Measurements from ENCODE around the gene KRTAP10-12.

Gene KRTAP10-12

GRCh38 chr21:44712203-44713028 lies 15.4 kb downstream of the KRTAP10-12 start:
- DNase-seq, result no peak

DNA sequence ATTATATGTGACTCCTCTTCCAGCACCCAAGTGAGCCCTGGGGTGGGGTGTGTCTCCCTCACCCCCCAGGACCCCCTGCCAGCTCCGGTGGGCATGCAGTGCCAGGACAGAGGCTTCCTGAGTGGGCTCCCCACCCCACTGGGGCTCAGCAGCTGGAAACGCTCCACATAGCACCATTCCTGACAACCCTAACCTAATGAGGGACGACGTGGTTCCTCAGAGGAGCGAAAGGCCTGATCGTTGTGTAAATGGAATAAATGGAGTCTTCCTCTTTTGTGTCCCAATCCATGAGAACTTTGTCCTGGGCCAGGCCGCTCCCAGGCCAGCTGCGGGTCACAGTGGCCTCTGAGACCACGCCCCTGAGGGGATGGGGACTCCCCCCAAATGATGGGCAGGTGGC lies 16.2 kb downstream of the KRTAP10-12 start:
- peak; percentile 6 for DNase-seq

DNA sequence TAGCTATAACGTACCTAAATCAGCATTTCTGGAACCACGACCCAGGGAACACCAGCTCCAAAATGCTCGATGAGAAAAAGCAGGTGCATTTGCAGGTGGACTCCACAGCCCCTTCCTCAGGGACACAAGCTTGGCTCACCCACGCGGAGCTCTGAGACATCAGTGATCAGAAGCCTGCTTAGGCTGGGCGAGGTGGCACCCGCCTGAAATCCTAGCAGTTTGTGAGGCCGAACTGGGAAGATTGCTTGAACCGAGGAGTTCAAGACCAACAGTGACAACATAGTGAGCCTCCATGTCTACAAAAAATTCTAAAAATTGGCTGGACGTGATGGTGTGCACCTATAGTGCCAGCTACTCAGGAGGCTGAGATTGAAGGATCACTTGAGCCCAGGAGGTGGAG lies 16.9 kb downstream of the KRTAP10-12 start:
- no peak for DNase-seq

- DNase-seq, result no peak
Observed at GRCh38 chr21:44714905-44715304, 17.9 kb downstream of the KRTAP10-12 start.

GRCh38 chr21:44716984-44717383 lies 20.0 kb downstream of the KRTAP10-12 start:
- DNase-seq, result no peak

GRCh38 chr21:44718093-44718492 lies 21.1 kb downstream of the KRTAP10-12 start:
- no peak for DNase-seq

GRCh38 chr21:44718571-44718970 lies 21.6 kb downstream of the KRTAP10-12 start:
- DNase-seq, result no peak

DNA sequence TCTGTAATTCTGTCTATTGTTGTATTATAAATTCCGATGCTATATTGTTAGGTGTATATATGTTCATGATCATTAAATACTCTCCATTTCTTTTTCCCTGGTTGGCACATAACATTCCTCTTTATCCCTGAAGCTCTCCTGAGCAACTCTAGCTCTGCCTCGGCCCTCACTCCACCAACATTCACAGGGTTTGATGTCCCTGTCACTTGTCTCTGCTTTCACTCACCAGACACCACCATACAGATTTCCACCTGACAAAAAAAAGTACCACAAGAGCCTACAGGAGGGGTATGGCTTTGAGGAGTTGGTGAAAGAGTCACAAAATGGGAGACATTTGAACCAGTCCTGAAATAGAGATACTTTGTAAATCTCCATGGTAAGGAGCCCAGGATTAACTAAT lies 23.2 kb downstream of the KRTAP10-12 start:
- no peak for DNase-seq

- DNase-seq, result no peak
Observed at GRCh38 chr21:44722731-44723130, 25.8 kb downstream of the KRTAP10-12 start.

GRCh38 chr21:44723177-44724131 lies 26.5 kb downstream of the KRTAP10-12 start:
- peak; percentile 67 for DNase-seq

- no peak for DNase-seq
Observed at GRCh38 chr21:44724196-44724595, 27.2 kb downstream of the KRTAP10-12 start.

- DNase-seq, result no peak
Observed at GRCh38 chr21:44724926-44725325, 28.0 kb downstream of the KRTAP10-12 start.

DNA sequence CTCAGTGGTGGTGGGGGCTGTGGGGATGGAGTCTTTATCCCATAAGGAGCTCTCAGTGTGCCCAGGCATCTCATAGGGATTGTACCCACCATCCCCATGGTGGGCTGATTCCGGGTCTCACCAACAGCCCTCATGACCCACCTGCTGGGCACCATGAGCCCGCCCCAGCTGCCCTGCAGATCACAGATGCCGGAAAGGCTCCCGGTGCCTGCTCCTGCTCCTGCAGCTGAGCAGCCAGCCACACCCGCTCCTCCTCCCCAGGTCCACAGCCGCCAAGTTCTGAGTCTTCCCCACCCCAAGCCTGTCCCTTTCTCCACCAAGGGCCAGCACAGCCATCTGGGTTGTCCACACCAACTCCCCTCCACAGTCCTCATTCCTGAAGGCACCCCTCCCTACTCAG lies 29.9 kb downstream of the KRTAP10-12 start:
- DNase-seq, result no peak

- DNase-seq, result no peak
Observed at GRCh38 chr21:44727321-44727720, 30.3 kb downstream of the KRTAP10-12 start.

- no peak for DNase-seq
Observed at GRCh38 chr21:44727757-44728156, 30.8 kb downstream of the KRTAP10-12 start.

DNA sequence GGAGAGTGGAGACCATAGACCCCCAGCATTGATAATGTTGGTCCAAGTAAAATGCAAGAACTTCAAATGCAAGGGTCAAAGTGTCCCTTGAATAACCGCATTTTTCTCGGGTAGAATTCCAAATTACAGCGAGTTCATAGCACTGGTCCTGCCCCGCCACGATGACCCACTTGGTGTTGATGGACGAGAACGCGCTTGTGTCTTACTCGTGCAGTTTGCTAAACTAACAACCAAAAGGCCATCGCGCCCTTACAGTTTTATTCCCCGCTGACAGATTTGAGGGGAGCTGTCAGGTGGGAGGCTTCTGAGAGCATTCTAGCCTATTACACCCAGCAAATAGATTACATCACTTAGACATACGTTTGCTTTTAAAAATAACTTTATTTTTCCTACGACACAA lies 31.7 kb downstream of the KRTAP10-12 start:
- no peak for DNase-seq

DNA sequence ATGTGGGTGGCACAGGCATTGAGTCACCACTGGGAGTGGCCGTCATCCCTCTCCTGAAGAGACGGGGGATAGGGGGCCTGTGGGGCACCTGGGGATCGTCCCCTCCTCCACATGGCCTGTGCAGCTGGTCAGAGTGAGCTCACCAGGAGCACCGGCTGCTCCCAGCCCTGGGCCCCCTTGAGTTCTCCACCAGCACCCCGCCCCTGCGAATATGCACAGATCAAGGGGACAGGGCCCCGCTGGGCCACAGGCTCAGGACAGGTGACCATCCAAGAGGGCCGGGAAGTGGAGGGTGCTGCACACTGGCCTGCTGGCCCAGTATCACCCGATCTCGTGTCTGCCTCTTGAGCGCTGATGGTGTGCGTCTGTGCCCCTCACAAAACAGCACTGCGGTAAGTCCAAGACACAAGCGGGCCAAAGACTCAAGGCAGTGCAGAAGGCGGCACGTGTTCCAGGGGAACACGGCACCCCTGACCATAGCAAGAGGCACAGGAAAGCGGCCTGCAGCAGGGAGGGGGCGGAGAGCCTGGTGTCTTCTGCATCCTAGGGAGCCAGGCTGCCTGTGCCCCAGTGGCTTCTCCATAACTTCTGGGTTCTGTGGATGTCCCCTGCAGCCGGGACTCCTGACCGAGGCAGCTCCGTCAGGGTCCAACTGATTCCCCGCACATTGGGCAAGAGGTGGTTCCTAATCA lies 32.5 kb downstream of the KRTAP10-12 start:
- DNase-seq, result no peak

DNA sequence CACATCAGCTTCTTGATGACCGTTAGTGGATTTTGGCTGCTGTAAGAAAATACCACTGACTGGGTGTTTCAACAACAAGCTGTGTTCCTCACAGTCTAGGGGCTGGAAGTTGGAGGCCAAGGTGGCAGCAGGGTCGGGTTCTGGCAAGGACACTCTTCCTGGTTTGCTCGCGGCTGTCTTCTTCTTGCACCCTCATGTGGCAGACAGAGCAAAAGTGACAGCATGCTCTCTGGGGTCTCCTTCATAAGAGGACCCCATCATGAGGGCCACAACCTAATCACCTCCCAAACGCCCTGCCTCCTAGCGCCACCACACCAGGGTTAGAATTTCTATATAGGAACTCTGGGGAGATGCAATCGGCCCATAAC lies 33.0 kb downstream of the KRTAP10-12 start:
- no peak for DNase-seq

DNA sequence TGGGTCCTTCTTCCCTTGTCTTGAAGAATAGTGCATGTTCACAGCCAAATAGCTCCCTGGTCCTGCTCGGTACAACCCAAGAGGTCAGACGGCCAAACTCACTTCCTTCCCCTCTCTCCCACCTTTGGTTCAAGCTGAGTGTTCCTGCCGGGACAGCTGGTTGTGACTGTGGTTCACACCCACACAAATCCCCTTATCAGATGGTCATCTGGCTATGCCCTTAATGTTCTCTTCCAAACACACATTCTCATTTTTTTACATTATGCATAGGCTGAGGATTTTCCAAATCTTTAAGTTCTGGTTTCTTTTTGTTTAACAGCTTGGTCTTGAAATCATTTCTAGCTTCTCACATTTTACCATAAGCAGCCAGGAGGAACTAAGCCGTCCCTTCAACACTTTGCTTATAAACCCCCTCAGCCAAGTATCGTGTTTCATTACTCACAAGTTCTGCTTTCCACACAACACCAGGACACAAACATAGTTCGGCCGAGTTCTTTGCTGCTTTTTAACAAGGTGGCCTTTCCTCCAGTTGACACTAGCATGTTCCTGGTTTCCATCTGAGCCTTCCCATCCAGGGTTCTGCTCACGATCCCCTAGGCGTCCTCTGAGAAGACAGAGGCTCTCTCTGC lies 34.1 kb downstream of the KRTAP10-12 start:
- no peak for DNase-seq

DNA sequence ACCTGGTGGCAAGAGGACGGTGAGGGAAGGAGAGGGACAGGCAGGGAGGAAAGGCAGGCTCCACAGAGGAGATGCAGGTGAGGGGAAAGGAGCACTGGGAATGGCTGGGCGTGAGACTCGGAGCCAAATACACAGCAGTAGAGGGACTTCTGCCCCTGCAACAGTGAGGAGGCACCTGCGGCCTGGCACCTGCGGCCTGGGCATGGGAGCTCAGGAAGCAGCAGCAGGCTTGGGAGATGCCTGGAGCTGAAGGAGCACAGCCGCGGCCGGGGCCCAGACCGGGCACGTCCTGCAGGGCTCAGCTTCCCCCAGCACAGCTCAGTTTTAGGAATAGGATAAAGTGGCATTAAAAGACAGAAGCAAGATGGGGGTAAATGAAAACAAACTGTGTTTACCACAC lies 35.3 kb downstream of the KRTAP10-12 start:
- DNase-seq, result no peak

GRCh38 chr21:44732956-44733355 lies 36.0 kb downstream of the KRTAP10-12 start:
- DNase-seq, result no peak

DNA sequence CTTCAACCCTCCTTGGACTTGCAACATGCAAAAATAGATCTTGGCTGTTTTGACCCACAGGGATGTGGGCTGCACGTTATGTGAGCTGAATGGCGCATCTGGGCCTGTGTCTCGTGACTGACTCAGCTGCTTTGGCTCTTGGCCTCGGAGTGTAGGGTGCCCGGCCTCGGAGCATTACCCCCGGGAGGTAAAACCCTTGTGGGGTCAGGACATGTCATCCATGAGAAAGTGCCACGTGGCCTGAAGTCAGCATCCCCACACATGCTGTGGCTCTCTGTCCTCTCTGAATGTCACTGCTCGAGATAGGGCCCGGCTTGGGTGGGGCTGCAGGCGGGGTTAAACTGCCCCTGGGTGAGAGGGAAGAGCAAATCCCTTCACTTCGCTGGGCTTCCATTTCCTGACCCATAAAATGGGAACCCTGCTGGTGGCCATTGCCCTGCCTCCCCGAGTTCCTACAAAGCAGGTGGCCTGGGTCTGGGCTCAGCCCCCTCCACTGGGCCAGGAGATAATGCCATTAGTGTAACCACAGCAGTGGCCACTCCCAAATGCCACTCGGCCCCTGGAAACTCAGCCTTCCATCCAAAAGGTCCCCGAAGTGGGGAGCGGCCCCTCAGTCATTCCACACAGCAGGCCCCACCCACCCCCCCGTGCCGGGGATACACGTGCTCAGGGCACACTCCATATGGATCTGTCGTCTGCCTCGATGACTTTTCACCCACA lies 37.2 kb downstream of the KRTAP10-12 start:
- no peak for DNase-seq

All from femur (tissue), 1 donor.